SK-N-SH (cell line): ENCODE measurements around the gene COG3.

ENCODE experiments used
- GATA2 ChIP-seq: sonication (generic); formaldehyde crosslinking; IDR thresholded peaks from 2 replicates; pipeline ENCODE4 v1.5.0; 2020; ENCODE audit warnings: mild to moderate bottlenecking, missing genetic modification reagents
- NRF1 ChIP-seq: IDR thresholded peaks from 2 replicates; pipeline ENCODE4 v1.6.1; 2012; ENCODE audit warnings: low read depth, mild to moderate bottlenecking, low read length
- POLR2AphosphoS5 ChIP-seq: IDR thresholded peaks from 2 replicates; pipeline ENCODE4 v1.6.1; 2012; ENCODE audit warnings: low read depth, low read length
- SIN3A ChIP-seq: IDR thresholded peaks from 2 replicates; pipeline ENCODE4 v1.6.1; 2012; ENCODE audit warnings: low read depth, mild to moderate bottlenecking, low read length, moderate library complexity, borderline replicate concordance
- TF ChIP-seq, protein P1 (sequence below): fragments of 150-350 bp; IDR thresholded peaks from 2 replicates; pipeline ENCODE4 v1.6.1; 2017; ENCODE audit warnings: antibody characterized with exemption, low read length, low read depth, borderline replicate concordance
- TF ChIP-seq, protein P2 (sequence below): fragments of 200-600 bp; sonication (generic); IDR thresholded peaks from 2 replicates; pipeline ENCODE4 v1.6.1; 2017; ENCODE audit warnings: antibody characterized with exemption, mild to moderate bottlenecking, moderate library complexity
- TF ChIP-seq, protein P3 (sequence below): IDR thresholded peaks from 2 replicates; pipeline ENCODE4 v1.4.0; 2012; ENCODE audit warnings: low read depth
- TF ChIP-seq, protein P4 (sequence below): IDR thresholded peaks from 2 replicates; pipeline ENCODE4 v1.6.1; 2012; ENCODE audit warnings: mild to moderate bottlenecking, low read depth, low read length, moderate library complexity

DNA sequence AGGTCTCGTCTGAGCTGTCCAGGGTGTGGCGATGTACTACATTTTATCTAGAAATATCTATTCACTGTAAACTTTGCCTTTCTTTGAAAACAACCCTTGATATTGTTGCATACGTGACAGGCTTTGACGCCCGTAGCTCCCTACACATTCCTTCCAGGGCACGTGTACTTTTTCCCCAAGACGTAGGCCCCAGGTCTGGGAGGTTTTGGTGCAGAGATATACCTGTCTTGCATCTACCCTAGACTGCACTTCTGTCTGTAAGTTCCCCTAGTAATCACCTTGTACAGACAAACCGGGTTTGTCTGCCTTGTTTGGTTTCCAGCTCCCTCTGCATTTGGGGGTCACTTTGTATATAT, 81.6 kb downstream of the COG3 start:
- TF ChIP-seq, protein P1, sequence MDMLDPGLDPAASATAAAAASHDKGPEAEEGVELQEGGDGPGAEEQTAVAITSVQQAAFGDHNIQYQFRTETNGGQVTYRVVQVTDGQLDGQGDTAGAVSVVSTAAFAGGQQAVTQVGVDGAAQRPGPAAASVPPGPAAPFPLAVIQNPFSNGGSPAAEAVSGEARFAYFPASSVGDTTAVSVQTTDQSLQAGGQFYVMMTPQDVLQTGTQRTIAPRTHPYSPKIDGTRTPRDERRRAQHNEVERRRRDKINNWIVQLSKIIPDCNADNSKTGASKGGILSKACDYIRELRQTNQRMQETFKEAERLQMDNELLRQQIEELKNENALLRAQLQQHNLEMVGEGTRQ = no peak
- TF ChIP-seq NRF1 (no peak), GATA2 (CRISPR knock-in tag) (no peak), POLR2AphosphoS5 (no peak), SIN3A (no peak)
- TF ChIP-seq, protein P2, sequence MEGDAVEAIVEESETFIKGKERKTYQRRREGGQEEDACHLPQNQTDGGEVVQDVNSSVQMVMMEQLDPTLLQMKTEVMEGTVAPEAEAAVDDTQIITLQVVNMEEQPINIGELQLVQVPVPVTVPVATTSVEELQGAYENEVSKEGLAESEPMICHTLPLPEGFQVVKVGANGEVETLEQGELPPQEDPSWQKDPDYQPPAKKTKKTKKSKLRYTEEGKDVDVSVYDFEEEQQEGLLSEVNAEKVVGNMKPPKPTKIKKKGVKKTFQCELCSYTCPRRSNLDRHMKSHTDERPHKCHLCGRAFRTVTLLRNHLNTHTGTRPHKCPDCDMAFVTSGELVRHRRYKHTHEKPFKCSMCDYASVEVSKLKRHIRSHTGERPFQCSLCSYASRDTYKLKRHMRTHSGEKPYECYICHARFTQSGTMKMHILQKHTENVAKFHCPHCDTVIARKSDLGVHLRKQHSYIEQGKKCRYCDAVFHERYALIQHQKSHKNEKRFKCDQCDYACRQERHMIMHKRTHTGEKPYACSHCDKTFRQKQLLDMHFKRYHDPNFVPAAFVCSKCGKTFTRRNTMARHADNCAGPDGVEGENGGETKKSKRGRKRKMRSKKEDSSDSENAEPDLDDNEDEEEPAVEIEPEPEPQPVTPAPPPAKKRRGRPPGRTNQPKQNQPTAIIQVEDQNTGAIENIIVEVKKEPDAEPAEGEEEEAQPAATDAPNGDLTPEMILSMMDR = no peak
- TF ChIP-seq, protein P3, sequence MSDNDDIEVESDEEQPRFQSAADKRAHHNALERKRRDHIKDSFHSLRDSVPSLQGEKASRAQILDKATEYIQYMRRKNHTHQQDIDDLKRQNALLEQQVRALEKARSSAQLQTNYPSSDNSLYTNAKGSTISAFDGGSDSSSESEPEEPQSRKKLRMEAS = no peak
- TF ChIP-seq, protein P4, sequence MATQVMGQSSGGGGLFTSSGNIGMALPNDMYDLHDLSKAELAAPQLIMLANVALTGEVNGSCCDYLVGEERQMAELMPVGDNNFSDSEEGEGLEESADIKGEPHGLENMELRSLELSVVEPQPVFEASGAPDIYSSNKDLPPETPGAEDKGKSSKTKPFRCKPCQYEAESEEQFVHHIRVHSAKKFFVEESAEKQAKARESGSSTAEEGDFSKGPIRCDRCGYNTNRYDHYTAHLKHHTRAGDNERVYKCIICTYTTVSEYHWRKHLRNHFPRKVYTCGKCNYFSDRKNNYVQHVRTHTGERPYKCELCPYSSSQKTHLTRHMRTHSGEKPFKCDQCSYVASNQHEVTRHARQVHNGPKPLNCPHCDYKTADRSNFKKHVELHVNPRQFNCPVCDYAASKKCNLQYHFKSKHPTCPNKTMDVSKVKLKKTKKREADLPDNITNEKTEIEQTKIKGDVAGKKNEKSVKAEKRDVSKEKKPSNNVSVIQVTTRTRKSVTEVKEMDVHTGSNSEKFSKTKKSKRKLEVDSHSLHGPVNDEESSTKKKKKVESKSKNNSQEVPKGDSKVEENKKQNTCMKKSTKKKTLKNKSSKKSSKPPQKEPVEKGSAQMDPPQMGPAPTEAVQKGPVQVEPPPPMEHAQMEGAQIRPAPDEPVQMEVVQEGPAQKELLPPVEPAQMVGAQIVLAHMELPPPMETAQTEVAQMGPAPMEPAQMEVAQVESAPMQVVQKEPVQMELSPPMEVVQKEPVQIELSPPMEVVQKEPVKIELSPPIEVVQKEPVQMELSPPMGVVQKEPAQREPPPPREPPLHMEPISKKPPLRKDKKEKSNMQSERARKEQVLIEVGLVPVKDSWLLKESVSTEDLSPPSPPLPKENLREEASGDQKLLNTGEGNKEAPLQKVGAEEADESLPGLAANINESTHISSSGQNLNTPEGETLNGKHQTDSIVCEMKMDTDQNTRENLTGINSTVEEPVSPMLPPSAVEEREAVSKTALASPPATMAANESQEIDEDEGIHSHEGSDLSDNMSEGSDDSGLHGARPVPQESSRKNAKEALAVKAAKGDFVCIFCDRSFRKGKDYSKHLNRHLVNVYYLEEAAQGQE = no peak
